Peyer's patch (tissue), 4 donors: ENCODE measurements around the gene OLFML2A. TPM values are rescaled to one million over a fixed set of nuclear protein-coding genes. Genes with fewer than 3 reads are reported as not detected.

Experiments
- DNase-seq, 3 donors: peaks; one replicate each; pipeline ENCODE4 v3.0.0-alpha.2; 2017 to 2019
- H3K27ac ChIP-seq, 4 donors: fragments of 200-600 bp; sonication (generic); one replicate each; pipeline ENCODE4 v1.5.1; 2016 to 2019
- H3K27me3 ChIP-seq, 2 donors: fragments of 200-600 bp; sonication (generic); one replicate each; pipeline ENCODE4 v1.5.1; 2019
- H3K36me3 ChIP-seq, 3 donors: fragments of 200-600 bp; sonication (generic); one replicate each; pipeline ENCODE4 v1.5.1; 2016 to 2019
- H3K4me1 ChIP-seq, 4 donors: fragments of 200-600 bp; sonication (generic); one replicate each; pipeline ENCODE4 v1.5.1; 2016 to 2019
- H3K4me3 ChIP-seq, 4 donors: fragments of 200-600 bp; sonication (generic); 1 replicate in 3 of 4; 2 replicates in 1 of 4; pipeline ENCODE4 v1.5.1; 2016 to 2019; ENCODE audit warnings: mild to moderate bottlenecking in 1 of 4
- H3K9me3 ChIP-seq, 4 donors: fragments of 200-600 bp; sonication (generic); one replicate each; pipeline ENCODE4 v1.5.1; 2016 to 2019; ENCODE audit warnings: mild to moderate bottlenecking in 1 of 4
- POLR2A ChIP-seq, 2 donors: fragments of 450-650 bp; IDR thresholded peaks; one replicate each; pipeline ENCODE4 v1.5.1; 2017; ENCODE audit warnings: antibody characterized with exemption in 2 of 2, mild to moderate bottlenecking in 2 of 2, moderate library complexity in 2 of 2
- total RNA-seq, 4 donors: library from RNA; depleted of rRNA; stranded (reverse); fragments of >200 nt; gene quantifications; one replicate each; pipeline ENCODE4 v1.1.0, GENCODE V29; 2016
- TF ChIP-seq, protein P1 (sequence below), 6 experiments: fragments of 450-650 bp in 4 of 6; fragments of 200-600 bp in 2 of 6; sonication (generic) in 1 of 6; IDR thresholded peaks; one replicate each; pipeline ENCODE4 v1.5.1; 2017 to 2019; ENCODE audit warnings: antibody characterized with exemption in 6 of 6, mild to moderate bottlenecking in 3 of 6, moderate library complexity in 1 of 6

The OLFML2A gene
- total RNA-seq, 4 donors from 2014 or later: 0.88 to 10.0 (median 8.7) TPM

DNA sequence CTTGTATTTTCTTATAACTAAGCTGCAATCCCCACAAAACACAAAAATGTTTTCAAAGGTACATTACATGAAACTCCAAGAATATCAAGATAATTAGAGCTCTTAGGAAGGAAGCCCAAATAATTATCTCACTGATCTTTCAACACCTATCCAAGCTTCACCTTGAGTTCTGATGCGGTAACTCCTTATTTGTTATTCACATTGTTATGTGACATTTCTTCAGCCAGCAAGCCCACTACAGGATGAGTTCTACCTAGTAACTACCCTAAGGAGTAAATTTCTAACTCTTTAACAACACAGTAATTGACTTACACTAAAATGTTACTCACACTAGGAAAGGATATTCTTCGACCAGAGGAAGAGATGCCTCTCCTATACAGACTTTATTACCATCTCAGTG lies 15.7 kb upstream of the OLFML2A start:
- Histone ChIP-seq H3K4me3 (no peak overlapping the region), H3K9me3 (no peaks in the 10 kb centered on the region), H3K27ac (no peak overlapping the region), H3K4me1 (no peaks in the 10 kb centered on the region), H3K27me3 (no peaks in the 10 kb centered on the region), H3K36me3 (no peaks in the 10 kb centered on the region)
- no peak for DNase-seq
- TF ChIP-seq, protein P1, sequence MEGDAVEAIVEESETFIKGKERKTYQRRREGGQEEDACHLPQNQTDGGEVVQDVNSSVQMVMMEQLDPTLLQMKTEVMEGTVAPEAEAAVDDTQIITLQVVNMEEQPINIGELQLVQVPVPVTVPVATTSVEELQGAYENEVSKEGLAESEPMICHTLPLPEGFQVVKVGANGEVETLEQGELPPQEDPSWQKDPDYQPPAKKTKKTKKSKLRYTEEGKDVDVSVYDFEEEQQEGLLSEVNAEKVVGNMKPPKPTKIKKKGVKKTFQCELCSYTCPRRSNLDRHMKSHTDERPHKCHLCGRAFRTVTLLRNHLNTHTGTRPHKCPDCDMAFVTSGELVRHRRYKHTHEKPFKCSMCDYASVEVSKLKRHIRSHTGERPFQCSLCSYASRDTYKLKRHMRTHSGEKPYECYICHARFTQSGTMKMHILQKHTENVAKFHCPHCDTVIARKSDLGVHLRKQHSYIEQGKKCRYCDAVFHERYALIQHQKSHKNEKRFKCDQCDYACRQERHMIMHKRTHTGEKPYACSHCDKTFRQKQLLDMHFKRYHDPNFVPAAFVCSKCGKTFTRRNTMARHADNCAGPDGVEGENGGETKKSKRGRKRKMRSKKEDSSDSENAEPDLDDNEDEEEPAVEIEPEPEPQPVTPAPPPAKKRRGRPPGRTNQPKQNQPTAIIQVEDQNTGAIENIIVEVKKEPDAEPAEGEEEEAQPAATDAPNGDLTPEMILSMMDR (IDR thresholded peaks at IDR 0.05): no peak
- TF ChIP-seq POLR2A (IDR thresholded peaks at IDR 0.05): no peak

DNA sequence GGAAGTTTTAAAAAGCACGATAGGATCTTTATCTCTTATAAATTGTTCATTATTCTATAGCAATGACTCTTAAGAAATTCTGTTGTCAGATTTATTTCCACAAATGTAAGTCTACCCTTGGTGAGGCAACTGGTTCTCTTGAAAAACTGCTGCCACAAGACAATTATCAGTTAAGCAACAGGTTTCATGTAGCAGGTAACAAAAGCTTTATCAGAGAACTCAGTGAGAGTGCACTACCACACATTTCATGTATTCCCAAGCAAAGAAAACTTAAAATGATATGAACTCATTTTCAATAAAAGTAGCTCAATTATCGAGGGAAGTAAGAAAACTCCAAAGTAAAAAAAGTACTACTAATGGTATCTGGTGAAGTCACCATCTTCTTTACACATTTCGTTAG lies 15.2 kb upstream of the OLFML2A start:
- H3K4me3 ChIP-seq: no peak overlapping the region
- no peak overlapping the region for H3K27ac ChIP-seq
- no peaks in the 10 kb centered on the region for H3K36me3 ChIP-seq
- no peak for TF ChIP-seq POLR2A (IDR thresholded peaks at IDR 0.05)
- TF ChIP-seq, protein P1 (IDR thresholded peaks at IDR 0.05): no peak
- no peak for DNase-seq
- no peaks in the 10 kb centered on the region for H3K4me1 ChIP-seq
- no peaks in the 10 kb centered on the region for H3K9me3 ChIP-seq
- no peaks in the 10 kb centered on the region for H3K27me3 ChIP-seq

DNA sequence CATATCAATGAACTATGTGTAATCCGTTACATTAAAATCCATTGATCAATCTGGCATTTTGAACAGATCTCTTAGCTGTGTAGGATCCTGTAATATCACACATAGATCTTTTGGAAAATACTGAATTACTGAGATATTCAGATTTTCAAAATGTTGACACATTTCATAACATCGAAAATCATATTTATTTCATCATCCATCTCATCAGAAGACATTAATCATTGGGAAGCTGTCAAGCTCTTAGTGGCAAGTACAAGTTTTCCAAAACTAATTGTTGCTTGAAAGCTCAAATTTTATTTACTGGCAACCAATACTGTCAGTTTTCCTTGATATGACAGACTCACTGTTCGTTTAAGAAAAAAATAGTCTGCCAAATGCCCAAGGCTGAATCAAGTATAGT lies 14.3 kb upstream of the OLFML2A start:
- no peaks in the 10 kb centered on the region for H3K27me3 ChIP-seq
- TF ChIP-seq, protein P1 (IDR thresholded peaks at IDR 0.05): no peak
- no peak for TF ChIP-seq POLR2A (IDR thresholded peaks at IDR 0.05)

DNA sequence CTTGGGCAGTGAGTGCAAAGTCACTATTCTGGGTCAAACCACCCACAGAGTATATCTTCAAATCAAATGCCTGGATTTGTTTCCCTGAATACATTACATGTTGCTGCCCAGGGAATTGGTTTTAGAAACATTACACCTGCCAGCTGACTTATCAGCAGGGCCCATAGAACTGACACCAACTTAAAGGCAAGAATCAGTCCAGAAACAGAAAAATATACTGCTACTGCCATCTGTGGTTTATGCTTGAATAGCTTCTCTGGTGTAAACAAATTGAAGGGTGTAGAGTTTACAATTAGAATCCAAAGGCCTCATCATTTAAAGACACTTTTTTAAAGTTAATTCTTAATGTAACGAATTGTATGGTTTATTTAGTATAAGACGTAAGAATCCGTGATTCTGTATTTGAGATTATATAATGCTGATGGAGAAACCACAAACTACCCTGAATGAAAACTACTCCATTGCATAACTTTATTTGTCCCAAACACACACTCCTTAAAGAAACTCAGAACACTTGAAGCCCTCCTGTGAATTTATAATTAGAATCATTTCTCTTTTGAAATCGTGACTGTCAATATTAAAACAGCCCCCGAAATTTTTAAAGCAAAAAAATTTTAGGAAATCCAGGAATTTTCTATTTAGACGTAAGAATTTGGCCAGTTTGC lies 12.0 kb upstream of the OLFML2A start:
- Histone ChIP-seq H3K4me3 (no peak overlapping the region), H3K9me3 (no peaks in the 10 kb centered on the region), H3K4me1 (peaks cover 0 to 21% (median 3%) of the 10 kb centered on the region in 4 donors), H3K27ac (no peak overlapping the region), H3K36me3 (no peaks in the 10 kb centered on the region), H3K27me3 (no peaks in the 10 kb centered on the region)
- TF ChIP-seq POLR2A (IDR thresholded peaks at IDR 0.05): no peak
- TF ChIP-seq, protein P1 (IDR thresholded peaks at IDR 0.05): peak in 3 of 6 experiments; percentile 45 to 57 (median 46)
- DNase-seq: no peak

More for the DNA sequence above, 14.3 kb upstream of the OLFML2A start:
- Histone ChIP-seq H3K27ac (no peak overlapping the region), H3K36me3 (no peaks in the 10 kb centered on the region), H3K4me3 (no peak overlapping the region), H3K9me3 (no peaks in the 10 kb centered on the region), H3K4me1 (peaks cover 0 to 7% (median 0%) of the 10 kb centered on the region in 4 donors)
- DNase-seq: no peak

DNA sequence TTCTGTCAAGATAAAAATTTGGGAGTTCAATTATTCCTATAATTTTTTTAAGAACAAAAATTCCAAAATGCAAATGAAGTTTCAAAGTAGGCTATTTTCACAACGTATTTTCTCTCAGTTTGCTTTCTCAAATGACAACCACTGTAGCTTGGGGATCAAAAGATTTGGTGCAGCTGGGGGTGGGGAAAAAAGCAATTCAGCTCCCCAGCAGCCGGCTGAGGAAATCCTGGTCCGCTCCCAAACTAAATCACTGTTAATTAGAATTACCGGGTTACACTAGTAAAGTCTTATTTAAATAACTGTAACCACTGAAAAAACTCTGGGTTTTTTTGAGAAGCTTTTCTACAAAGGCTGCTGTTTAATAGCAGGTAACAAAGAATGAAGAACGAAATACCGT lies 11.5 kb upstream of the OLFML2A start:
- Histone ChIP-seq H3K9me3 (no peaks in the 10 kb centered on the region), H3K4me3 (no peak overlapping the region), H3K4me1 (peaks cover 0 to 26% (median 8%) of the 10 kb centered on the region in 4 donors), H3K27me3 (no peaks in the 10 kb centered on the region), H3K36me3 (no peaks in the 10 kb centered on the region), H3K27ac (no peak overlapping the region)
- DNase-seq: no peak
- TF ChIP-seq, protein P1 (IDR thresholded peaks at IDR 0.05): no peak
- no peak for TF ChIP-seq POLR2A (IDR thresholded peaks at IDR 0.05)
